GM10266 (cell line): ENCODE results near the gene CCDC178.

Experiments
- DNase-seq: peaks from one replicate; pipeline ENCODE4 v3.0.0; 2012; ENCODE audit errors: extremely low spot score
- CTCF ChIP-seq: IDR thresholded peaks from 2 replicates; pipeline ENCODE4 v1.5.1; 2012; ENCODE audit warnings: mild to moderate bottlenecking, low read depth; ENCODE audit not compliant: control insufficient read depth, insufficient read depth; ENCODE audit errors: missing control alignments

CCDC178 gene

GRCh38 chr18:33440060-33441043, at the start of gene CCDC178:
TSS of gene CCDC178 (minus strand) at chr18:33440721. CDS start at chr18:33412088, 28,633 bp downstream.
- DNase-seq: peak; percentile 45
- no peak for TF ChIP-seq CTCF

- no peak for DNase-seq
- TF ChIP-seq CTCF: no peak
Observed at GRCh38 chr18:33483908-33484307, 43.4 kb upstream of the CCDC178 start.

GRCh38 chr18:33472509-33472908, 32.0 kb upstream of the CCDC178 start:
- no peak for DNase-seq
- no peak for TF ChIP-seq CTCF

- no peak for TF ChIP-seq CTCF
Observed at GRCh38 chr18:33470216-33470615, 29.7 kb upstream of the CCDC178 start.

GRCh38 chr18:33469699-33470098, 29.2 kb upstream of the CCDC178 start:
- DNase-seq: no peak
- TF ChIP-seq CTCF: no peak

More at GRCh38 chr18:33470216-33470615, 29.7 kb upstream of the CCDC178 start:
- no peak for DNase-seq

GRCh38 chr18:33467531-33467930, 27.0 kb upstream of the CCDC178 start:
- no peak for TF ChIP-seq CTCF
- no peak for DNase-seq

- no peak for TF ChIP-seq CTCF
- no peak for DNase-seq
Observed at GRCh38 chr18:33466822-33467221, 26.3 kb upstream of the CCDC178 start.
